GM23338 (cell line): ENCODE measurements around the gene KRT6A. TPM values are rescaled to one million over a fixed set of nuclear protein-coding genes. Genes with fewer than 3 reads are reported as not detected.

Experiments
- ATAC-seq: fragments of 200-7000 bp; cut with Tn5 transposase; 3 replicates; pipeline ENCODE4 v1.9.1; 2020
- DNase-seq: peaks from one replicate; pipeline ENCODE4 v3.0.0-alpha.2; 2015; ENCODE audit warnings: low spot score
- H2AFZ ChIP-seq: fragments of 200-600 bp; sonication (generic); 2 replicates; pipeline ENCODE4 v1.8.0; 2016; ENCODE audit warnings: antibody characterized with exemption, mild to moderate bottlenecking, moderate library complexity
- H3F3A ChIP-seq: fragments of 200-600 bp; sonication (generic); replicated peaks from 2 replicates; pipeline ENCODE4 v1.8.0; 2017; ENCODE audit warnings: antibody characterized with exemption, mixed run types, low read depth
- H3K27ac ChIP-seq: fragments of 200-600 bp; sonication (generic); 2 replicates; pipeline ENCODE4 v1.6.1; 2016; ENCODE audit warnings: low read depth
- H3K27me3 ChIP-seq: fragments of 200-600 bp; sonication (generic); 2 replicates; pipeline ENCODE4 v1.8.0; 2016; ENCODE audit warnings: mild to moderate bottlenecking, mixed run types, moderate library complexity; ENCODE audit not compliant: insufficient read depth
- H3K36me3 ChIP-seq: fragments of 200-600 bp; sonication (generic); 2 replicates; pipeline ENCODE4 v1.8.0; 2016; ENCODE audit warnings: mild to moderate bottlenecking; ENCODE audit not compliant: insufficient read depth
- H3K4me1 ChIP-seq: fragments of 200-600 bp; sonication (generic); 2 replicates; pipeline ENCODE4 v1.8.0; 2016; ENCODE audit warnings: mild to moderate bottlenecking, moderate library complexity; ENCODE audit not compliant: insufficient read depth
- H3K4me2 ChIP-seq: fragments of 200-600 bp; sonication (generic); 2 replicates; pipeline ENCODE4 v1.7.1; 2017; ENCODE audit warnings: mixed run types
- H3K4me3 ChIP-seq: fragments of 200-600 bp; sonication (generic); 2 replicates; pipeline ENCODE4 v1.6.1; 2016; ENCODE audit warnings: mixed run types
- H3K79me2 ChIP-seq: fragments of 200-600 bp; sonication (generic); replicated peaks from 2 replicates; pipeline ENCODE4 v1.8.0; 2017; ENCODE audit warnings: mild to moderate bottlenecking; ENCODE audit not compliant: insufficient read depth
- H3K9me2 ChIP-seq: fragments of 200-600 bp; sonication (generic); 2 replicates; pipeline ENCODE4 v1.8.0; 2017; ENCODE audit not compliant: insufficient read depth
- H4K20me1 ChIP-seq: fragments of 200-600 bp; sonication (generic); replicated peaks from 2 replicates; pipeline ENCODE4 v1.8.0; 2017; ENCODE audit warnings: mild to moderate bottlenecking; ENCODE audit not compliant: insufficient read depth
- H3K27ac Mint-ChIP-seq: 2 replicates; pipeline ENCODE4 v1.8.0; 2020; ENCODE audit warnings: inconsistent platforms, mild to moderate bottlenecking, moderate library complexity, mixed read lengths
- H3K27me3 Mint-ChIP-seq: 3 replicates; pipeline ENCODE4 v1.8.0; 2022; ENCODE audit warnings: low read depth, mild to moderate bottlenecking, moderate library complexity, mixed read lengths, inconsistent platforms; ENCODE audit not compliant: insufficient read depth, poor library complexity
- H3K36me3 Mint-ChIP-seq: 3 replicates; pipeline ENCODE4 v1.8.0; 2021; ENCODE audit warnings: low read depth, mild to moderate bottlenecking, inconsistent platforms, moderate library complexity, mixed read lengths
- H3K4me1 Mint-ChIP-seq: 3 replicates; pipeline ENCODE4 v1.8.0; 2020; ENCODE audit warnings: mild to moderate bottlenecking, inconsistent platforms, mixed read lengths
- H3K4me3 Mint-ChIP-seq: 3 replicates; pipeline ENCODE4 v1.8.0; 2021; ENCODE audit warnings: moderate library complexity, mild to moderate bottlenecking, inconsistent platforms, mixed read lengths
- H3K9me3 Mint-ChIP-seq: 3 replicates; pipeline ENCODE4 v1.8.0; 2020; ENCODE audit warnings: moderate library complexity, mild to moderate bottlenecking, inconsistent platforms, mixed read lengths
- CREB1 ChIP-seq: fragments of 250-450 bp; sonication (Bioruptor Pico); IDR thresholded peaks from 2 replicates; pipeline ENCODE4 v1.5.0; 2020; ENCODE audit warnings: low read depth, mild to moderate bottlenecking, moderate library complexity
- EZH2phosphoT487 ChIP-seq: fragments of 200-600 bp; sonication (generic); IDR thresholded peaks from one replicate; pipeline ENCODE4 v1.8.1; 2018; ENCODE audit warnings: antibody characterized with exemption; ENCODE audit not compliant: unreplicated experiment
- JUNB ChIP-seq: IDR thresholded peaks from one replicate; pipeline ENCODE4 v1.6.1; 2016; ENCODE audit warnings: antibody characterized with exemption; ENCODE audit not compliant: unreplicated experiment
- STAT1 ChIP-seq: IDR thresholded peaks from one replicate; pipeline ENCODE4 v1.6.1; 2016; ENCODE audit warnings: antibody characterized with exemption; ENCODE audit not compliant: unreplicated experiment
- ZNF114 ChIP-seq: fragments of 250-450 bp; sonication (Bioruptor Pico); IDR thresholded peaks from 2 replicates; pipeline ENCODE4 v1.5.0; 2020; ENCODE audit warnings: mild to moderate bottlenecking, moderate library complexity
- polyA plus RNA-seq: library from polyadenylated mRNA; unstranded; fragments of >200 nt; fragmentation: Nextera tagmentation; extraction: Ambion mirVana; gene quantifications from 2 replicates; pipeline ENCODE4 v1.2.1, GENCODE V29; 2016
- total RNA-seq: library from RNA; depleted of rRNA; stranded (reverse); fragments of >200 nt; shearing (Covaris generic); gene quantifications from 2 replicates; pipeline ENCODE4 v1.2.3, GENCODE V29; 2014
- TF ChIP-seq, protein P1 (sequence below): IDR thresholded peaks from 2 replicates; pipeline ENCODE4 v1.6.1; 2016; ENCODE audit warnings: antibody characterized with exemption
- TF ChIP-seq, protein P2 (sequence below), 2 experiments: fragments of 200-600 bp in 1 of 2; sonication (generic) in 1 of 2; conservative IDR thresholded peaks; 2 replicates each; pipeline versions ENCODE4 v1.5.1 to v1.6.1; 2016 to 2017; ENCODE audit warnings: antibody characterized with exemption in 2 of 2, low read depth in 2 of 2, mild to moderate bottlenecking in 2 of 2, moderate library complexity in 1 of 2
- TF ChIP-seq, protein P3 (sequence below): IDR thresholded peaks from one replicate; pipeline ENCODE4 v1.6.1; 2018; ENCODE audit warnings: antibody characterized with exemption; ENCODE audit not compliant: unreplicated experiment

The KRT6A gene
- total and polyA plus RNA-seq, 2 experiments from 2014 or later, result not detected

DNA sequence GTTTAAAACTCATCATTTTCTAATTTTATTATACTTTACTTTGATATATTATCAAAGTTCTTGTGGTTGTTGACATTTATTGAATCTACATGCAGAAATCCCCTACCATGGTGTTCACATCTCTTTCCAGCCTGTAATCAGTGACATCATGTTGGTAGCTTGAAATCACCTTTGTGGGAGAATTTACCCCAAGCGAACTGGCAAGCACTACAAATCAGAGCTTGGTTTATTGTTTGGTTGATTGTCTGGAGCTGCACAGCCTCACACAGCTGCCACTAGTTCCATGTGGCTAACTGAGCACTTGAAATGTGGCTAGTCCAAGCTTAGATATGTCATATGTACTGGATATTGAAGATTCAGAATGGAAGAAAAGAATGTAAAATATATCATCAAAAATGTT is 42.5 kb upstream of the KRT6A start (continued):
- TF ChIP-seq STAT1 (no peak), CREB1 (CRISPR knock-in tag) (no peak), JUNB (no peak), EZH2phosphoT487 (no peak), ZNF114 (CRISPR knock-in tag) (no peak)
- TF ChIP-seq, protein P1, sequence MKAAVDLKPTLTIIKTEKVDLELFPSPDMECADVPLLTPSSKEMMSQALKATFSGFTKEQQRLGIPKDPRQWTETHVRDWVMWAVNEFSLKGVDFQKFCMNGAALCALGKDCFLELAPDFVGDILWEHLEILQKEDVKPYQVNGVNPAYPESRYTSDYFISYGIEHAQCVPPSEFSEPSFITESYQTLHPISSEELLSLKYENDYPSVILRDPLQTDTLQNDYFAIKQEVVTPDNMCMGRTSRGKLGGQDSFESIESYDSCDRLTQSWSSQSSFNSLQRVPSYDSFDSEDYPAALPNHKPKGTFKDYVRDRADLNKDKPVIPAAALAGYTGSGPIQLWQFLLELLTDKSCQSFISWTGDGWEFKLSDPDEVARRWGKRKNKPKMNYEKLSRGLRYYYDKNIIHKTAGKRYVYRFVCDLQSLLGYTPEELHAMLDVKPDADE, result no peak
- TF ChIP-seq, protein P2, sequence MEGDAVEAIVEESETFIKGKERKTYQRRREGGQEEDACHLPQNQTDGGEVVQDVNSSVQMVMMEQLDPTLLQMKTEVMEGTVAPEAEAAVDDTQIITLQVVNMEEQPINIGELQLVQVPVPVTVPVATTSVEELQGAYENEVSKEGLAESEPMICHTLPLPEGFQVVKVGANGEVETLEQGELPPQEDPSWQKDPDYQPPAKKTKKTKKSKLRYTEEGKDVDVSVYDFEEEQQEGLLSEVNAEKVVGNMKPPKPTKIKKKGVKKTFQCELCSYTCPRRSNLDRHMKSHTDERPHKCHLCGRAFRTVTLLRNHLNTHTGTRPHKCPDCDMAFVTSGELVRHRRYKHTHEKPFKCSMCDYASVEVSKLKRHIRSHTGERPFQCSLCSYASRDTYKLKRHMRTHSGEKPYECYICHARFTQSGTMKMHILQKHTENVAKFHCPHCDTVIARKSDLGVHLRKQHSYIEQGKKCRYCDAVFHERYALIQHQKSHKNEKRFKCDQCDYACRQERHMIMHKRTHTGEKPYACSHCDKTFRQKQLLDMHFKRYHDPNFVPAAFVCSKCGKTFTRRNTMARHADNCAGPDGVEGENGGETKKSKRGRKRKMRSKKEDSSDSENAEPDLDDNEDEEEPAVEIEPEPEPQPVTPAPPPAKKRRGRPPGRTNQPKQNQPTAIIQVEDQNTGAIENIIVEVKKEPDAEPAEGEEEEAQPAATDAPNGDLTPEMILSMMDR (conservative IDR thresholded peaks at IDR 0.05; ENCODE audit: low read depth in 2 of 2), result no peak

DNA sequence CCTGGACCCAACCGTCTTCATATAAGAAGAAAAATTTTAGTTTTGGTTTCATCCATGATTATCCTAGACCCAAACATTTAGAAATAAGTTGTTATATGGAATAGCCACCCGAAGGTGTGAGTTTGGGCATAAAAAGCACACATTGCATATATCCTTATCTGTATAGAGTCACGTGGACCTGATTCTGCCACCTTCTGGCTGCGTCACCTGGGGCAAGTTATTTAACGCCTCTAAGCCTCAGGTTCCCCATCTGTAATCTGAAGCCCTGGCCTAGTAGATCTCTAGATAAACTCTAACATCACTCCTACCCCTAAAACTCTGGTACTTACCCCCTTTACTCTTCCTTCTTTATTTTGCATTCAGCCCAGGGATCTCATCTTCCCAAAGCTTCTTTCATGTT is 41.4 kb upstream of the KRT6A start:
- H3K4me2 ChIP-seq, result no peak overlapping the region
- peak; percentile 54 for ATAC-seq
- Mint-ChIP-seq H3K4me3 (no peak overlapping the region), H3K27ac (no peak overlapping the region), H3K9me3 (no peaks in the 10 kb centered on the region), H3K4me1 (no peaks in the 10 kb centered on the region), H3K36me3 (no peaks in the 10 kb centered on the region), H3K27me3 (peaks cover 7% of the 10 kb centered on the region)
- H3K4me1 ChIP-seq, result no peaks in the 10 kb centered on the region
- H3K36me3 ChIP-seq, result no peaks in the 10 kb centered on the region
- H3K9me2 ChIP-seq, result no peaks in the 10 kb centered on the region
- H3K79me2 ChIP-seq, result no peaks in the 10 kb centered on the region
- H3K4me3 ChIP-seq, result no peak overlapping the region
- H4K20me1 ChIP-seq, result no peaks in the 10 kb centered on the region
- no peak overlapping the region for H2AFZ ChIP-seq
- TF ChIP-seq, protein P2 (conservative IDR thresholded peaks at IDR 0.05; ENCODE audit: low read depth in 2 of 2), result peak; percentile 38 to 61
- TF ChIP-seq ZNF114 (CRISPR knock-in tag), result no peak
- no peak overlapping the region for H3K27ac ChIP-seq
- H3F3A ChIP-seq, result no peaks in the 10 kb centered on the region
- H3K27me3 ChIP-seq, result no peaks in the 10 kb centered on the region
- peak; percentile 32 for DNase-seq

DNA sequence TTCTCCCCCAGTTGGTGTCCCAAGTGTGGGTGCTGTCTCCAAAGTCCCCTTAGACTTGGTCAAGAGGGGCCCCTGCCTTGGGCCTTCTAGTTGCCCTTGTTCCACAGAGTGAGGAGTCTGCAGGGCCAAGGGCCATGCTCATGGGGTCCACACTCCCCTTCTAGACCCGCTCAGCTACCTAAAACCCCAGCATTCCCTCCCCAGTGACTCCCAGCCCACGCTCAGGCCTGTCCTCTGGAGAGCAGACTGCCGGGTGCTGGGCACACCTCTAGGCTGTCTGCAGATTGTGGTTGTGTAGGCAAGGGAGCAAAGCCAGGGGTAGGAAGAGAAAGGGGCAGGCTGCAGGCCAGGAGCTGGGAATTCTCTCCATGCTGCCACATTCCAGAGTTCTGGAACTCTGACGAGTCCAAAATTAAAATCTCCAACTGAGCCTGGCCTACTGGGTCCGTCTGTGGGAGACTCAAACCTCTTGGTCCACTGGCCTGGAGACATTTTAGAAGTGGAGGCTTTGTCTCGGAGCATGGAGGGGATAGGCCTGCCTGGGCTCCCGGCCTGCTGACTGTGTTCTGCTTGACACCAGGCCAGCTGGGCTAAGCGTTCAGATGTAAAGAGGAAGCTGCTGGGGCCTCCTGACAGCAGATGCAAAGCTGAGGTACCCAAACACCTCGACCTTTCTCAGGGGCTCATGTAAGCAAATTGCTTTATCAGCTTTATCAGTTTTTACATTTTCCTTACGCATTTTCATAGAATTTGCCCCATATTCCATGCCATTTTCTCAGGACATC is 40.8 kb upstream of the KRT6A start:
- Histone ChIP-seq H3K27ac (no peak overlapping the region), H3K9me2 (no peaks in the 10 kb centered on the region), H2AFZ (no peak overlapping the region), H4K20me1 (no peaks in the 10 kb centered on the region), H3K27me3 (no peaks in the 10 kb centered on the region), H3K79me2 (no peaks in the 10 kb centered on the region), H3F3A (no peaks in the 10 kb centered on the region), H3K4me3 (no peak overlapping the region), H3K4me1 (no peaks in the 10 kb centered on the region), H3K36me3 (no peaks in the 10 kb centered on the region), H3K4me2 (no peak overlapping the region)
- DNase-seq (no peak), ATAC-seq (no peak; the same call in 2 of the 3 replicates)
- peaks cover 7% of the 10 kb centered on the region for H3K27me3 Mint-ChIP-seq
- no peaks in the 10 kb centered on the region for H3K4me1 Mint-ChIP-seq
- H3K4me3 Mint-ChIP-seq, result no peak overlapping the region
- no peaks in the 10 kb centered on the region for H3K36me3 Mint-ChIP-seq
- H3K27ac Mint-ChIP-seq, result no peak overlapping the region
- no peak for TF ChIP-seq CREB1 (CRISPR knock-in tag)
- TF ChIP-seq, protein P3, sequence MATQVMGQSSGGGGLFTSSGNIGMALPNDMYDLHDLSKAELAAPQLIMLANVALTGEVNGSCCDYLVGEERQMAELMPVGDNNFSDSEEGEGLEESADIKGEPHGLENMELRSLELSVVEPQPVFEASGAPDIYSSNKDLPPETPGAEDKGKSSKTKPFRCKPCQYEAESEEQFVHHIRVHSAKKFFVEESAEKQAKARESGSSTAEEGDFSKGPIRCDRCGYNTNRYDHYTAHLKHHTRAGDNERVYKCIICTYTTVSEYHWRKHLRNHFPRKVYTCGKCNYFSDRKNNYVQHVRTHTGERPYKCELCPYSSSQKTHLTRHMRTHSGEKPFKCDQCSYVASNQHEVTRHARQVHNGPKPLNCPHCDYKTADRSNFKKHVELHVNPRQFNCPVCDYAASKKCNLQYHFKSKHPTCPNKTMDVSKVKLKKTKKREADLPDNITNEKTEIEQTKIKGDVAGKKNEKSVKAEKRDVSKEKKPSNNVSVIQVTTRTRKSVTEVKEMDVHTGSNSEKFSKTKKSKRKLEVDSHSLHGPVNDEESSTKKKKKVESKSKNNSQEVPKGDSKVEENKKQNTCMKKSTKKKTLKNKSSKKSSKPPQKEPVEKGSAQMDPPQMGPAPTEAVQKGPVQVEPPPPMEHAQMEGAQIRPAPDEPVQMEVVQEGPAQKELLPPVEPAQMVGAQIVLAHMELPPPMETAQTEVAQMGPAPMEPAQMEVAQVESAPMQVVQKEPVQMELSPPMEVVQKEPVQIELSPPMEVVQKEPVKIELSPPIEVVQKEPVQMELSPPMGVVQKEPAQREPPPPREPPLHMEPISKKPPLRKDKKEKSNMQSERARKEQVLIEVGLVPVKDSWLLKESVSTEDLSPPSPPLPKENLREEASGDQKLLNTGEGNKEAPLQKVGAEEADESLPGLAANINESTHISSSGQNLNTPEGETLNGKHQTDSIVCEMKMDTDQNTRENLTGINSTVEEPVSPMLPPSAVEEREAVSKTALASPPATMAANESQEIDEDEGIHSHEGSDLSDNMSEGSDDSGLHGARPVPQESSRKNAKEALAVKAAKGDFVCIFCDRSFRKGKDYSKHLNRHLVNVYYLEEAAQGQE, result no peak
- no peaks in the 10 kb centered on the region for H3K9me3 Mint-ChIP-seq
